Measurements from ENCODE around the gene TRDN. TPM values are rescaled to one million over a fixed set of nuclear protein-coding genes. Genes with fewer than 3 reads are reported as not detected.

The TRDN gene
- total RNA-seq, 2 donors from 2014 or later = 0.14 TPM; not detected in 1

- Histone ChIP-seq H3K27ac (no peak overlapping the region), H3K9me3 (no peaks in the 10 kb centered on the region), H3K27me3 (replicated peaks; ENCODE audit: insufficient read depth) (no peaks in the 10 kb centered on the region), H3K4me3 (no peak overlapping the region), H3K4me1 (ENCODE audit: control insufficient read depth in 1 of 2, low read depth in 2 of 2) (peaks cover 4 to 12% of the 10 kb centered on the region in 2 donors), H3K36me3 (no peaks in the 10 kb centered on the region)
- ATAC-seq (ENCODE audit: insufficient number of reproducible peaks, low FRiP score, low read depth) = no peak
- DNase-seq (ENCODE audit: low spot score) = no peak
- no peak for TF ChIP-seq CTCF (IDR thresholded peaks at IDR 0.05)
Observed at GRCh38 chr6:123547216-123547978, 89.4 kb downstream of the TRDN start.

DNA sequence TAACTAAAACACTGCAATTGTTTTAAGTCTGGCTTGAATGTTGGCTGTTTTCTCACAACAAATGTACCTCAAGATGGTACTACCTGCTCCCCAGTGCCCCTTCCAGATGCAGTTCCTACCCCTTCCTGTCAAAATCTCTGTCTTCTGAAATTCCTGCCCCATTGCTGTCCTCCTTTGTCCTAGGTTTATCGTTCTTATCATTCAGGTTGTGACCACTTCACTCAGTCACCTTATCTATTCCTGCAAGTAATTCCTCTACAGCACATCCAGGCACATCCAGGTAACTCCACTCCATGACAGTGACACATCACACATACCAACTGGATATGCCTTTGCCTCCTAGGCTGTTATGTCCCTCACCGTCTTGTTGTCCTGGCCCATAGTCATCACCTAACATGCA is 90.2 kb downstream of the TRDN start:
- no peaks in the 10 kb centered on the region for H3K36me3 ChIP-seq
- no peaks in the 10 kb centered on the region for H3K9me3 ChIP-seq
- peaks cover 4% of the 10 kb centered on the region in 2 donors for H3K4me1 ChIP-seq (ENCODE audit: control insufficient read depth in 1 of 2, low read depth in 2 of 2)
- no peak for ATAC-seq (ENCODE audit: insufficient number of reproducible peaks, low FRiP score, low read depth)
- H3K27me3 ChIP-seq (replicated peaks; ENCODE audit: insufficient read depth) = no peaks in the 10 kb centered on the region
- DNase-seq (ENCODE audit: low spot score) = no peak
- TF ChIP-seq CTCF (IDR thresholded peaks at IDR 0.05) = no peak
- no peak overlapping the region for H3K27ac ChIP-seq
- H3K4me3 ChIP-seq = no peak overlapping the region

GRCh38 chr6:123541462-123541861 is 95.3 kb downstream of the TRDN start:
- no peaks in the 10 kb centered on the region for H3K4me1 ChIP-seq (ENCODE audit: control insufficient read depth in 1 of 2, low read depth in 2 of 2)
- ATAC-seq (ENCODE audit: insufficient number of reproducible peaks, low FRiP score, low read depth) (no peak), DNase-seq (ENCODE audit: low spot score) (no peak)
- no peak overlapping the region for H3K27ac ChIP-seq
- no peak for TF ChIP-seq CTCF (IDR thresholded peaks at IDR 0.05)
- H3K9me3 ChIP-seq = no peaks in the 10 kb centered on the region
- no peaks in the 10 kb centered on the region for H3K36me3 ChIP-seq
- H3K4me3 ChIP-seq = no peak overlapping the region
- no peaks in the 10 kb centered on the region for H3K27me3 ChIP-seq (replicated peaks; ENCODE audit: insufficient read depth)

DNA sequence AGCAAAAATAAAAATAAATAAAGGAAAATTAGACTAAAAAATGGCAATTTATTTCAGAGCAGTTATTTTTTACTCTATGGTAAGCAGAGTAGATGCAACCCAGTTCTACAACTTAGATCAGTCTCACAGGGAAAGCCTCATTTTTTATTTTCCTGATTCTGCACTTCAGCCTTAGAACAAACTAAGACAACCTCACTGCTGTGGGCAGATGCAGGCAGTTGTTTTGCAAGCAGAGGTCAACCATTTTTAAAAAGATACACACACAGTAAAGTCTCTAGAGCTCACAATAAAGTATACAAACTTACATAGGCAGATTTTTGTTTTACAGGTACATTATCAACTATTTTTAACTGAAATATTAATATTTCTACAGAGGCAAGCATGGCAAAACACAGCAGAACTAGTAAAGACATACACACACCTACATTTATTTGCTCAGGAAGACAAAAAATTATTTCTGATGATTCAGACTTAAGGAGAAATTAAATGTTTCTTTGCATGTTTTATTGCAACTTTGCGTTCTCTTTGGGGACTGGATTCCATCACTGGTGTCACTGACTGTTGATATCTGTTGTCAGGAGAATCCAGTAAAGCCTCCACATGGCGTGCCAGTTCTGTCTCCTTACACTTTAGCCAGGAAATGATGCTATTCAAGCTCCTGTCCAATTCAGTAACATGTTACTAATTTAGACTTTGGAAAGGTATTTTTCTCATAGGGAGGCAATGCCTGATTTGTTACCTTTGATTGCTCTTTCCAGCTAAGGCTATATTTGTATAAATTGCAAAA is 102.7 kb downstream of the TRDN start:
- no peaks in the 10 kb centered on the region for H3K9me3 ChIP-seq
- no peaks in the 10 kb centered on the region for H3K4me1 ChIP-seq (ENCODE audit: control insufficient read depth in 1 of 2, low read depth in 2 of 2)
- DNase-seq (ENCODE audit: low spot score) = no peak
- TF ChIP-seq CTCF (IDR thresholded peaks at IDR 0.05) = no peak
- ATAC-seq (ENCODE audit: insufficient number of reproducible peaks, low FRiP score, low read depth) = no peak
- no peak overlapping the region for H3K4me3 ChIP-seq
- no peaks in the 10 kb centered on the region for H3K27me3 ChIP-seq (replicated peaks; ENCODE audit: insufficient read depth)
- no peaks in the 10 kb centered on the region for H3K36me3 ChIP-seq
- no peak overlapping the region for H3K27ac ChIP-seq

DNA sequence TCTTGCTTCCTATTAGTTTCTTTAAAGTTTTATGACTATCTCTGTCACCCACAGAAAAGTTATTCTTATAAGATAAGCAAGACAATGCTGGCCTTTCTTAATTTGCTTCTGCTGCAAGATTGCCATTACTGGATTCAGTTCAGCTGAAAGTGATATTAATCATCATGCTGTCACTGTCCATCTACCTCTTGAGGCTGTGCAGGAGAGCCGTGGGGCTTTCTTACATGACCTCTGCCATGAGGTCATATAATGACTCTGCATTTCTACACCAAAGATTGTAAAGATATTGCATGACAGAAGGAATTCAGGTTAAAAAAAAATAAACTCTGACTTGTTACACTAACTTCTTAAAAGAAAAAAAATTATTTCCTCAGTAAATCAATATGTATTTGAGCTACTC is 106.9 kb downstream of the TRDN start:
- Histone ChIP-seq H3K27me3 (replicated peaks; ENCODE audit: insufficient read depth) (no peaks in the 10 kb centered on the region), H3K9me3 (no peaks in the 10 kb centered on the region), H3K4me1 (ENCODE audit: control insufficient read depth in 1 of 2, low read depth in 2 of 2) (no peaks in the 10 kb centered on the region), H3K4me3 (no peak overlapping the region), H3K27ac (no peak overlapping the region), H3K36me3 (no peaks in the 10 kb centered on the region)
- DNase-seq (ENCODE audit: low spot score) (no peak), ATAC-seq (ENCODE audit: insufficient number of reproducible peaks, low FRiP score, low read depth) (no peak)
- no peak for TF ChIP-seq CTCF (IDR thresholded peaks at IDR 0.05)
